Measurements from ENCODE around the gene ZNF689. TPM values are rescaled to one million over a fixed set of nuclear protein-coding genes. Genes with fewer than 3 reads are reported as not detected.
"Not testable (repeated sequence)": the region's sequence is repeated elsewhere in the genome, so short reads cannot be mapped to it uniquely, and the experiment has no call there.

Gene ZNF689
- total RNA-seq, 1 donor from 2014 or later: 7.1 TPM

DNA sequence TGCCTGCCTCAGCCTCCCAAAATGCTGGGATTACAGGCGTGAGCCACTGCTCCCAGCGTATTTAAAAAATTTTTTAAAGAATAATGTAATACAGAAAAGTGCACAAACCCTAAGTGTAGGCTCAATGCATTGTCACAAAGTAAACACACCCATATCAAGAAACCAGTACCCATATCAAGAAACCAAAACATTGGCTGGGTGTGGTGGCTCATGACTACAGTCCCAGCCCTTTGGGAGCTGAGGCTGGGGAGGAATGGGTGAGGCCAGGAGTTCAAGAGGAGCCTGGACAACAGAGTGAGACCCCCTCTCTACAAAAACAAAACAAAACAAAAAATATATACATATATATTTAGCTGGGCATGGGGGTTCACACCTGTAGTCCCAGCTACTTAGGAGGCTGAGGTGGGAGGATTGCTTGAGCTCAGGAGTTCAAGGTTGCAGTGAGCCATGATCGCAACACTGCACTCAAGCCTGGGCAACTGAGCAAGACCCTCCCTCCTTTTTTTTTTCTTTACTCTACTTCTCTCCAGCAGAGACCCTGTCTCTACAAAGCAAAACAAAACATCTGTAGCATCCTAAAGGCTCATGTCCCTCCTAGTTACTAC lies 31.3 kb upstream of the ZNF689 start:
- DNase-seq (ENCODE audit: low spot score) (no peak), ATAC-seq (no peak)
- intact Hi-C loops (cut with DNase I): no loop called here

GRCh38 chr16:30637944-30638343 lies 27.8 kb upstream of the ZNF689 start:
- intact Hi-C loops (cut with DNase I): no loop called here
- DNase-seq (ENCODE audit: low spot score) (no peak), ATAC-seq (no peak)

GRCh38 chr16:30637139-30637538 lies 26.9 kb upstream of the ZNF689 start:
- DNase-seq (ENCODE audit: low spot score); ATAC-seq; intact Hi-C loops (cut with DNase I): not testable (repeated sequence)

- DNase-seq (ENCODE audit: low spot score) (no peak), ATAC-seq (no peak)
- intact Hi-C loops (cut with DNase I): no loop called here
Observed at GRCh38 chr16:30636599-30636998, 26.4 kb upstream of the ZNF689 start.

DNA sequence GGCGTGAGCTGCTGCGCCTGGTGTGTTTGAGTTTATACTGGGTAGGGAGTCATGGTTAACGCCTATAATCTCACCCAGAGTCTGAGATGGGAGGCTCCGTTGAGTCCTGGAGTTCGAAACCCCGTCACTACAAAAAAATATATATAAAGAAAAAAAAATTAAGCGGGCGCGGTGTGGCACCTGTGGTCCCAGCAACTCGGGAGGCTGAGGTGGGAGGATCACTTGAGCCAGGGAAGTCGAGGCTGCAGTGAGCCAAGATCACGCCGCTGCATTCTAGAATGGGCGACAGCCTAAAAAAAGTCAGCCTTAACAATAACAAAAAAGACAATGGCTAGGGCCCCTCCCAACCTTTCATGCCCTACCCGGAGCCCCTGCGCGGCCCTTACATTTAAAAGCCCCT lies 23.3 kb upstream of the ZNF689 start:
- intact Hi-C loops (cut with DNase I): no loop called here

GRCh38 chr16:30632454-30632853 lies 22.3 kb upstream of the ZNF689 start:
- intact Hi-C loops (cut with DNase I); DNase-seq (ENCODE audit: low spot score); ATAC-seq: not testable (repeated sequence)

More for the DNA sequence above, 23.3 kb upstream of the ZNF689 start:
- DNase-seq (ENCODE audit: low spot score) (no peak), ATAC-seq (no peak)

GRCh38 chr16:30628628-30629540 lies 18.7 kb upstream of the ZNF689 start:
- intact Hi-C loops (cut with DNase I): no loop called here
- ATAC-seq: peak; percentile 92
- DNase-seq (ENCODE audit: low spot score): peak; percentile 94

DNA sequence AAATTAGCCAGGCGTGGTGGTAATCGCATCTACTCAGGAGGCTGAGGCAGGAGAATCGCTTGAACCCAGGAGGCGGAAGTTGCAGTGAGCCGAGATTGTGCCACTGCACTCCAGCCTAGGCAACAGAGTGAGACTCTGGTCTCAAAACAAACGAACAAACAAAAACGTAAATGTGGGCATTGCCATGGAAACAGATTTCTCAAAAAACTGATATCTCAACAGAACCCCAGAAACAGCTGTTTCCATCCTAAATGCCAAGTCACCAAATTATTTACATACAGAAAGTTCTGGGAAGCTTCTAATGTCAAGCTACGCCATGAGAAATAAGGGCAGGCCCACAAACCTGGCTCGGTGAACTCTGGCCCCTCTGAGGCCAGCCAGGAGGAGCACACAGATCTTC lies 16.0 kb upstream of the ZNF689 start:
- no peak for ATAC-seq
- no peak for DNase-seq (ENCODE audit: low spot score)
- intact Hi-C loops (cut with DNase I): no loop called here

- DNase-seq (ENCODE audit: low spot score): no peak
- no peak for ATAC-seq
- intact Hi-C loops (cut with DNase I): no loop called here
Observed at GRCh38 chr16:30623536-30624283, 13.5 kb upstream of the ZNF689 start.

- no peak for ATAC-seq
- DNase-seq (ENCODE audit: low spot score): no peak
- intact Hi-C loops (cut with DNase I): no loop called here
Observed at GRCh38 chr16:30622455-30623032, 12.4 kb upstream of the ZNF689 start.

GRCh38 chr16:30621765-30622164 lies 11.6 kb upstream of the ZNF689 start:
- intact Hi-C loops (cut with DNase I): no loop called here
- DNase-seq (ENCODE audit: low spot score) (no peak), ATAC-seq (no peak)

DNA sequence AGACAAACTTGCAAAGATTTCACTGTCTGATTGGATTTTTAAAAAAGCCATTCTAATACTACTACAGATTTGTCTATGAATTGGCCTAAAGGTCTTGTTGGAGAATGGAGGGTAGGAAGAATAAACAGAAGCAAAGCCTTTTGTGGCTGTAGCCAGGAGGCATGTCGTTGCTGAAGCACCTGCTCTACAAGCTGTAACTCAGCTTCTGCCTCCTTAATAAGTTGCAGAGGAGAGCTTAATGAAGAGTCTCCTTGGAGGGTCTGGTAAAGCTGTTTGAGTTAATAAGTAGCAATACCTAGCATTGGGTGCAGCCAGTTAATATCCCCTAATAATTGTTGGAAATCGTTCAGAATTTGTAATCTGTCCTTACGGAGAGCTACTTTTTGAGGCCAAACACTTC lies 10.0 kb upstream of the ZNF689 start:
- ATAC-seq: no peak
- no peak for DNase-seq (ENCODE audit: low spot score)
- intact Hi-C loops (cut with DNase I): no loop called here

GRCh38 chr16:30619638-30620037 lies 9.4 kb upstream of the ZNF689 start:
- no peak for DNase-seq (ENCODE audit: low spot score)
- no peak for ATAC-seq
- intact Hi-C loops (cut with DNase I): no loop called here

DNA sequence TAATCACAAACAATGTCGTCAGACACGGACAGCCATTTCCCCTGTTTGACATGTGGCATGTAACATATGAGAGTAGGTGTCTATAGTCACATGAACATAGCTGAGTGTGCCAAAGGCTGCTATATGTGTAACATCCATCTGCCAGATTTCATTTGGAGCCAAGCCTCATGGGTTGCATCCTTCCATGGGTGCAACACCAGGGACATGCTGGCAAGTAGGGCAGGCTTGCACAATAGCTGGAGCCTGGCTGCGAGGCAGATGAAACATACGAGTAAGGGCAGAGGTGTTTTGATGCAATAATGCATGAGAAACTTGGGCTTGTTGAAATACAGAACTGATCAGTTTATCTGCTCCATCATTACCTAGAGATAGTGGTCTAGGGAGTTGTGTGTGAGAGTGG lies 9.0 kb upstream of the ZNF689 start:
- DNase-seq (ENCODE audit: low spot score) (no peak), ATAC-seq (no peak)
- intact Hi-C loops (cut with DNase I): no loop called here

DNA sequence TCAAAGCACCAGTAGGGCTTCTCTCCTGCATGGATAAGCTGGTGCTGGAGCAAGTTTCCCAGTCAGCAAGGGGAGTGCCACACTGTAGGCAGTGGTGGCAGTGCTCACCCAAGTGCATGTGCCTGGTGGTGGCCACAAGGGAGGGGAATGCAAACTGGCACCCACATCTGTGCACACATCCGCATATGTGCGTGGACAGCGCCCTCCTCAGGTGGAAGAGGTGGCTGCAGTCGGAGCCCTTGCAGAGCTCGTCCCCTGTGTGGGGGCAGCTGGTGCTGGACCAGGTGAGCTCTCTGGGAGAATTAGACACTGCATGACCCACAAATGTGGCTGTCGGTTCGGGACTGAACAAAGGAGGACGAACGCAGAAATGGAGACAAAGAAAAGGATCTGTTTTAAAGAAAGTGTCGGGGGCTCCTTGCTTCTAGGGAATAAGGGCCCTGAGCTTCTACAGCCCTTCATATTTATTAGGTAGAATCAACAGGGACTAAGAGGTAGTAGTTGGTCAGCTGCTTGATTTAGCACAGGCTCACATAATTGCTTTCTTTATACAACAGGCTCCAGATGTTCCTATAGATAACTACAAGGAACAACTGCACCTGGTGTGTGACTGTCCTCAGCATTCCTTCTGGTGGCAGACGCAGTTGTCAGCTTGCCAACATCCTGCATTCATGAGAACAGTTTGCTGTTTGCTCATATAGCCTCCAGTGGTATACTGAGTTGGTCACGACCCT lies 5.3 kb upstream of the ZNF689 start:
- ATAC-seq (no peak), DNase-seq (ENCODE audit: low spot score) (peak; percentile 72)
- intact Hi-C loops (cut with DNase I): no loop called here

DNA sequence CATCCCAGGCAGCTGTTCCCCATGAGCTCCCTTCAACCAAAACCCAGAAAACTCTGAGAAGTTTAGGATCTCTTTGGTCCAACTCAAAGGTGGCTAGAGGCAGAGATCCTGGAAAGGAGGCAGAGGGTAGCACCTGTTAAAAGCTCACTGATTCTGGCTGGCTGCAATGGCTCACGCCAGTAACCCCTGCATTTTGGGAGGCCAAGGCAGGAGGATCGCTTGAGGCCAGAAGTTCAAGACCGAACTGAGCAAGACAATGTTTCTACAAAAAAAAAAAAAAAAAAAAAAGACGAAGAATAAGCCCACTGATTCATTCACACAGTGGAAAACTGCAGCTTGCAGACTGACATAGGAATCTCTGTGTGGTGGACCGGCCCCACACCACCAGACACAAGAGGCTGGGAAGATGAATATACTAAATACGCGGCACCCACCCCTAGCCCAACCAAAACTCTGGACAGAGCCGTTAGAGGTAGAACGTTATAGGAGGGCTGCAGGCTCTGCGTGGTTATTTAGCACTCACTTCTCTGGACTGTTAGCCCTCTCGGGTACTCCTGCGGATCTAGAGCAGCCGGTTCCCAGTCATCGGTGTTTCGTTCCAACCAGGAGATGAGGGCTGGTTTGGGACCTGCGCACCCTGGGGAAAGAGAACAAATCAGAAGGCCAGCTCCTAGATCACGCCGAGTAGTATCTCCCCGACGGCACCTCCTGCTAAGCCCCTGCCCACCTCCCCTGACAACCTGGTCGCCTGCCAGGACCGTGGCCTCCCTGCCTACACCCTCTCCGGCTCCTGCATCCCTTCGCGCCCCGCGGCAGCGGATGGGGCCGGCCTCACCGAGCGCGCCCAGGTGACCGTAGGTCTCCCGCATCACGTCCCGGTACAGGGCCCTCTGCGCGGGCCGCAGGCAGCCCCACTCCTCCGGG lies 925 bp downstream of the ZNF689 start:
- ATAC-seq (peak; percentile 52), DNase-seq (ENCODE audit: low spot score) (peak; percentile 73)
- intact Hi-C loops (cut with DNase I): no loop called here

GRCh38 chr16:30606004-30606403 lies 4.2 kb downstream of the ZNF689 start:
- ATAC-seq: no peak
- intact Hi-C loops (cut with DNase I): no loop called here
- no peak for DNase-seq (ENCODE audit: low spot score)

- ATAC-seq (peak; percentile 15), DNase-seq (ENCODE audit: low spot score) (peak; percentile 66)
- intact Hi-C loops (cut with DNase I): no loop called here
Observed at GRCh38 chr16:30605158-30605557, 5.0 kb downstream of the ZNF689 start.
